DND-41 (cell line): ENCODE measurements around the gene PTPRR.

Experiments used
- EZH2 ChIP-seq: IDR thresholded peaks from 3 replicates; pipeline ENCODE4 v1.6.1; 2012; ENCODE audit warnings: borderline replicate concordance, low read depth, mild to moderate bottlenecking, moderate library complexity, low read length, inconsistent platforms; ENCODE audit not compliant: severe bottlenecking
- TF ChIP-seq, protein P1 (sequence below): IDR thresholded peaks from 2 replicates; pipeline ENCODE4 v1.5.1; 2012; ENCODE audit warnings: borderline replicate concordance, low read length, moderate library complexity, mild to moderate bottlenecking; ENCODE audit not compliant: poor library complexity, severe bottlenecking; ENCODE audit errors: extremely low read depth

- TF ChIP-seq, protein P1, sequence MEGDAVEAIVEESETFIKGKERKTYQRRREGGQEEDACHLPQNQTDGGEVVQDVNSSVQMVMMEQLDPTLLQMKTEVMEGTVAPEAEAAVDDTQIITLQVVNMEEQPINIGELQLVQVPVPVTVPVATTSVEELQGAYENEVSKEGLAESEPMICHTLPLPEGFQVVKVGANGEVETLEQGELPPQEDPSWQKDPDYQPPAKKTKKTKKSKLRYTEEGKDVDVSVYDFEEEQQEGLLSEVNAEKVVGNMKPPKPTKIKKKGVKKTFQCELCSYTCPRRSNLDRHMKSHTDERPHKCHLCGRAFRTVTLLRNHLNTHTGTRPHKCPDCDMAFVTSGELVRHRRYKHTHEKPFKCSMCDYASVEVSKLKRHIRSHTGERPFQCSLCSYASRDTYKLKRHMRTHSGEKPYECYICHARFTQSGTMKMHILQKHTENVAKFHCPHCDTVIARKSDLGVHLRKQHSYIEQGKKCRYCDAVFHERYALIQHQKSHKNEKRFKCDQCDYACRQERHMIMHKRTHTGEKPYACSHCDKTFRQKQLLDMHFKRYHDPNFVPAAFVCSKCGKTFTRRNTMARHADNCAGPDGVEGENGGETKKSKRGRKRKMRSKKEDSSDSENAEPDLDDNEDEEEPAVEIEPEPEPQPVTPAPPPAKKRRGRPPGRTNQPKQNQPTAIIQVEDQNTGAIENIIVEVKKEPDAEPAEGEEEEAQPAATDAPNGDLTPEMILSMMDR: no peak
- no peak for TF ChIP-seq EZH2
Measured at GRCh38 chr12:70754330-70754741, 166.2 kb downstream of the PTPRR start.
